Measurements from ENCODE around the gene EXTL2. TPM values are rescaled to one million over a fixed set of nuclear protein-coding genes. Genes with fewer than 3 reads are reported as not detected.
"Not testable (repeated sequence)": the region's sequence is repeated elsewhere in the genome, so short reads cannot be mapped to it uniquely, and the experiment has no call there.

EXTL2 gene
- total RNA-seq, 8 experiments from 2014 or later: 18.2 to 53.5 (median 38.7) TPM

GRCh38 chr1:100895540-100896480 is 1.2 kb upstream of the EXTL2 start, which contains the start of gene SLC30A7:
TSS of gene SLC30A7 (plus strand) at chr1:100896090. CDS start at chr1:100896263, 173 bp downstream.
- in situ Hi-C loops (cut with MboI; ENCODE audit: low pct_unique_long_range_greater_than_20kb in 2 of 9, low sequenced_read_pairs in 9 of 9, unreplicated experiment in 9 of 9): no loop called here
- Histone ChIP-seq H3K27ac (peak within 1 kb of the TSS; percentile 76 to 88), H3K4me1 (replicated peaks in 1 of 2) (peaks cover 11 to 23% of the 10 kb centered on the region in 2 donors), H3K4me3 (peak within 1 kb of the TSS; percentile 65 to 90 (median 84))
- WGBS, 10 experiments: 0 to 5% (median 0%) methylated on average over 1 to 24 of the region's 62 CpGs; no CpG with 5 or more reads in 3 of the 10 experiments
- peak; percentile 72 to 84 (median 83) for ATAC-seq (replicated peaks in 6 of 8)

GRCh38 chr1:100893718-100894117 is 924 bp downstream of the EXTL2 start:
- no peak for ATAC-seq (replicated peaks in 6 of 8)
- in situ Hi-C loops (cut with MboI; ENCODE audit: low pct_unique_long_range_greater_than_20kb in 2 of 9, low sequenced_read_pairs in 9 of 9, unreplicated experiment in 9 of 9): no loop called here
- peak overlapping the region; percentile 65 to 90 (median 84) for H3K4me3 ChIP-seq
- H3K4me1 ChIP-seq (replicated peaks in 1 of 2): peaks cover 11 to 23% of the 10 kb centered on the region in 2 donors
- H3K27ac ChIP-seq: no peak overlapping the region
- WGBS, 10 experiments: 0 to 60% (median 8%) methylated on average over 1 to 2 of the region's 2 CpGs

- ATAC-seq (replicated peaks in 6 of 8): no peak
- Histone ChIP-seq H3K4me1 (replicated peaks in 1 of 2) (peaks cover 11 to 15% of the 10 kb centered on the region in 2 donors), H3K27ac (no peak overlapping the region), H3K4me3 (no peak overlapping the region)
- 93 to 100% (median 100%) methylated on average over 1 to 3 of the region's 3 CpGs; no CpG with 5 or more reads in 3 of the 10 experiments for WGBS, 10 experiments
- in situ Hi-C loops (cut with MboI; ENCODE audit: low pct_unique_long_range_greater_than_20kb in 2 of 9, low sequenced_read_pairs in 9 of 9, unreplicated experiment in 9 of 9): no loop called here
Observed at GRCh38 chr1:100892554-100892953, 2.1 kb downstream of the EXTL2 start.

GRCh38 chr1:100891380-100891779 is 3.3 kb downstream of the EXTL2 start:
- H3K4me3 ChIP-seq: no peak overlapping the region
- 83 to 100% (median 100%) methylated on average over 1 of the region's 1 CpG; no CpG with 5 or more reads in 3 of the 10 experiments for WGBS, 10 experiments
- in situ Hi-C loops (cut with MboI; ENCODE audit: low pct_unique_long_range_greater_than_20kb in 2 of 9, low sequenced_read_pairs in 9 of 9, unreplicated experiment in 9 of 9): no loop called here
- no peak overlapping the region for H3K27ac ChIP-seq
- peaks cover 3 to 9% of the 10 kb centered on the region in 2 donors for H3K4me1 ChIP-seq (replicated peaks in 1 of 2)
- ATAC-seq (replicated peaks in 6 of 8): no peak

GRCh38 chr1:100889869-100890482 is 4.7 kb downstream of the EXTL2 start:
- ATAC-seq (replicated peaks in 6 of 8); H3K4me1 ChIP-seq (replicated peaks in 1 of 2); H3K27ac ChIP-seq; in situ Hi-C loops (cut with MboI; ENCODE audit: low pct_unique_long_range_greater_than_20kb in 2 of 9, low sequenced_read_pairs in 9 of 9, unreplicated experiment in 9 of 9); H3K4me3 ChIP-seq: not testable (repeated sequence)
- WGBS, 10 experiments: 80 to 100% (median 100%) methylated on average over 1 to 2 of the region's 2 CpGs; no CpG with 5 or more reads in 7 of the 10 experiments

- H3K27ac ChIP-seq; H3K4me1 ChIP-seq (replicated peaks in 1 of 2); H3K4me3 ChIP-seq; in situ Hi-C loops (cut with MboI; ENCODE audit: low pct_unique_long_range_greater_than_20kb in 2 of 9, low sequenced_read_pairs in 9 of 9, unreplicated experiment in 9 of 9); ATAC-seq (replicated peaks in 6 of 8): not testable (repeated sequence)
- WGBS, 10 experiments: 80 to 100% (median 100%) methylated on average over 1 of the region's 1 CpG; no CpG with 5 or more reads in 1 of the 10 experiments
Observed at GRCh38 chr1:100889007-100889406, 5.6 kb downstream of the EXTL2 start.

GRCh38 chr1:100883963-100884362 is 10.7 kb downstream of the EXTL2 start:
- no peaks in the 10 kb centered on the region for H3K4me1 ChIP-seq (replicated peaks in 1 of 2)
- in situ Hi-C loops (cut with MboI; ENCODE audit: low pct_unique_long_range_greater_than_20kb in 2 of 9, low sequenced_read_pairs in 9 of 9, unreplicated experiment in 9 of 9): no loop called here
- H3K4me3 ChIP-seq: no peak overlapping the region
- no peak overlapping the region for H3K27ac ChIP-seq
- 51 to 90% (median 80%) methylated on average over 2 to 4 of the region's 4 CpGs for WGBS, 10 experiments
- ATAC-seq (replicated peaks in 6 of 8): peak in 7 of 8 experiments; percentile 31 to 81 (median 58)

GRCh38 chr1:100882698-100883097 is 11.9 kb downstream of the EXTL2 start:
- WGBS, 10 experiments: 27 to 100% (median 78%) methylated on average over 1 to 2 of the region's 2 CpGs; no CpG with 5 or more reads in 3 of the 10 experiments
- Histone ChIP-seq H3K4me1 (replicated peaks in 1 of 2) (no peaks in the 10 kb centered on the region), H3K4me3 (no peak overlapping the region), H3K27ac (no peak overlapping the region)
- in situ Hi-C loops (cut with MboI; ENCODE audit: low pct_unique_long_range_greater_than_20kb in 2 of 9, low sequenced_read_pairs in 9 of 9, unreplicated experiment in 9 of 9): no loop called here
- ATAC-seq (replicated peaks in 6 of 8): no peak

GRCh38 chr1:100881687-100882086 is 13.0 kb downstream of the EXTL2 start:
- no peak for ATAC-seq (replicated peaks in 6 of 8)
- no peak overlapping the region for H3K27ac ChIP-seq
- H3K4me3 ChIP-seq: no peak overlapping the region
- in situ Hi-C loops (cut with MboI; ENCODE audit: low pct_unique_long_range_greater_than_20kb in 2 of 9, low sequenced_read_pairs in 9 of 9, unreplicated experiment in 9 of 9): no loop called here
- no peaks in the 10 kb centered on the region for H3K4me1 ChIP-seq (replicated peaks in 1 of 2)
- 83 to 100% (median 100%) methylated on average over 1 to 3 of the region's 3 CpGs; no CpG with 5 or more reads in 1 of the 10 experiments for WGBS, 10 experiments

GRCh38 chr1:100879422-100879821 is 15.2 kb downstream of the EXTL2 start:
- peaks cover 7 to 19% of the 10 kb centered on the region in 2 donors for H3K4me1 ChIP-seq (replicated peaks in 1 of 2)
- H3K27ac ChIP-seq: no peak overlapping the region
- ATAC-seq (replicated peaks in 6 of 8): no peak
- in situ Hi-C loops (cut with MboI; ENCODE audit: low pct_unique_long_range_greater_than_20kb in 2 of 9, low sequenced_read_pairs in 9 of 9, unreplicated experiment in 9 of 9): no loop called here
- no peak overlapping the region for H3K4me3 ChIP-seq

- Histone ChIP-seq H3K27ac (no peak overlapping the region), H3K4me3 (no peak overlapping the region), H3K4me1 (replicated peaks in 1 of 2) (peaks cover 9 to 36% of the 10 kb centered on the region in 2 donors)
- in situ Hi-C loops (cut with MboI; ENCODE audit: low pct_unique_long_range_greater_than_20kb in 2 of 9, low sequenced_read_pairs in 9 of 9, unreplicated experiment in 9 of 9): no loop called here
- no peak for ATAC-seq (replicated peaks in 6 of 8)
Observed at GRCh38 chr1:100876291-100876690, 18.4 kb downstream of the EXTL2 start.

GRCh38 chr1:100875228-100875627 is 19.4 kb downstream of the EXTL2 start:
- no peak overlapping the region for H3K4me3 ChIP-seq
- ATAC-seq (replicated peaks in 6 of 8): peak in 5 of 8 experiments; percentile 81 to 98 (median 96)
- peak overlapping the region in 1 of 2 donors; percentile 9 for H3K27ac ChIP-seq
- 0 to 94% (median 24%) methylated on average over 1 to 3 of the region's 3 CpGs; no CpG with 5 or more reads in 1 of the 10 experiments for WGBS, 10 experiments
- peaks cover 9 to 38% of the 10 kb centered on the region in 2 donors for H3K4me1 ChIP-seq (replicated peaks in 1 of 2)
- in situ Hi-C loops (cut with MboI; ENCODE audit: low pct_unique_long_range_greater_than_20kb in 2 of 9, low sequenced_read_pairs in 9 of 9, unreplicated experiment in 9 of 9): no loop called here

- H3K27ac ChIP-seq: no peak overlapping the region
- no peak overlapping the region for H3K4me3 ChIP-seq
- 20 to 100% (median 78%) methylated on average over 1 to 2 of the region's 2 CpGs for WGBS, 10 experiments
- in situ Hi-C loops (cut with MboI; ENCODE audit: low pct_unique_long_range_greater_than_20kb in 2 of 9, low sequenced_read_pairs in 9 of 9, unreplicated experiment in 9 of 9): loop anchor here (25.0 kb wide), 5 partner anchors 112 to 1062 kb away; no protein-coding TSS in a partner anchor
- peaks cover 9 to 44% of the 10 kb centered on the region in 2 donors for H3K4me1 ChIP-seq (replicated peaks in 1 of 2)
- ATAC-seq (replicated peaks in 6 of 8): no peak
Observed at GRCh38 chr1:100874433-100874832, 20.2 kb downstream of the EXTL2 start.
